Measurements from ENCODE around the gene PUSL1. TPM values are rescaled to one million over a fixed set of nuclear protein-coding genes. Genes with fewer than 3 reads are reported as not detected.

PUSL1 gene
- total RNA-seq, 1 experiment from 2014 or later: 38.0 TPM

- Histone ChIP-seq H3K79me2 (ENCODE audit: insufficient read depth, low read length) (no peaks in the 10 kb centered on the region), H3K4me1 (ENCODE audit: insufficient read depth, low read length) (no peaks in the 10 kb centered on the region; the same call in 1 of the 2 replicates), H3K23me2 (ENCODE audit: insufficient read length, low read depth, low read length, poor library complexity, severe bottlenecking) (no peaks in the 10 kb centered on the region), H3T11ph (ENCODE audit: low read length) (no peak overlapping the region), H3K79me1 (ENCODE audit: insufficient read depth, low read depth, low read length, poor library complexity, severe bottlenecking) (no peaks in the 10 kb centered on the region), H2BK20ac (ENCODE audit: low read depth, low read length, poor library complexity, severe bottlenecking) (no peak overlapping the region), H3K27ac (ENCODE audit: insufficient read length, low read depth, low read length) (no peak overlapping the region), H3K23ac (ENCODE audit: insufficient read length, low read depth, low read length) (no peak overlapping the region), H2BK120ac (ENCODE audit: low read depth, low read length, poor library complexity, severe bottlenecking) (no peak overlapping the region), H3K18ac (ENCODE audit: insufficient read length, low read depth, low read length) (no peak overlapping the region), H3K4me2 (ENCODE audit: insufficient read depth, insufficient read length, low read length) (no peak overlapping the region), H3K14ac (ENCODE audit: insufficient read depth, low read length) (no peak overlapping the region), H2AFZ (ENCODE audit: low read length) (no peak overlapping the region), H2AK5ac (ENCODE audit: insufficient read length, low read length) (no peak overlapping the region), H3K9ac (ENCODE audit: extremely low read depth, insufficient read length, low read length) (no peak overlapping the region), H3K27me3 (ENCODE audit: insufficient read depth, low read length) (no peaks in the 10 kb centered on the region), H3K56ac (ENCODE audit: insufficient read length, low read depth, low read length) (no peak overlapping the region), H4K91ac (ENCODE audit: insufficient read length, low read depth, low read length) (no peak overlapping the region), H2BK5ac (ENCODE audit: insufficient read length, low read length) (no peak overlapping the region), H2BK12ac (ENCODE audit: insufficient read length, low read depth, low read length) (no peak overlapping the region), H4K8ac (replicated peaks; ENCODE audit: insufficient read length, low read depth, low read length) (no peak overlapping the region), H3K9me3 (ENCODE audit: control insufficient read depth, low read depth, low read length) (no peaks in the 10 kb centered on the region), H4K5ac (ENCODE audit: insufficient read length, low read depth, low read length) (no peak overlapping the region), H4K20me1 (ENCODE audit: control insufficient read depth, insufficient read depth, insufficient read length) (no peaks in the 10 kb centered on the region), H2BK15ac (ENCODE audit: low read depth, low read length) (no peak overlapping the region), H3K4ac (ENCODE audit: low read depth, low read length) (no peak overlapping the region)
- TF ChIP-seq CTCF (conservative IDR thresholded peaks at IDR 0.05): no peak
- H3K9me3 Mint-ChIP-seq: no peaks in the 10 kb centered on the region
- peak overlapping the region in 1 of 3 experiments; percentile 87; a peak in 1 of 7 replicates for H3K27ac Mint-ChIP-seq
- no peak for DNase-seq
- H3K36me3 Mint-ChIP-seq (ENCODE audit: insufficient read depth in 1 of 3, low read depth in 3 of 3): no peaks in the 10 kb centered on the region; a peak in 1 of 7 replicates
- no peaks in the 10 kb centered on the region for H3K27me3 Mint-ChIP-seq (ENCODE audit: low read depth)
- no CpG with 5 or more reads among the region's 12 CpGs for WGBS (ENCODE audit: extremely low coverage, insufficient read length, low lambda C conversion rate)
- no peak overlapping the region; a peak in 1 of 5 replicates for H3K4me3 Mint-ChIP-seq
- peaks cover 4 to 10% of the 10 kb centered on the region in 2 experiments; a peak in 2 of 4 replicates for H3K4me1 Mint-ChIP-seq
Measured at GRCh38 chr1:1300352-1300739, 8.1 kb upstream of the PUSL1 start.

Measured in H9 (cell line).